A673 (cell line): Measurements from ENCODE around the gene AGBL5. TPM values are rescaled to one million over a fixed set of nuclear protein-coding genes. Genes with fewer than 3 reads are reported as not detected.

Experiments used
- BruUV-seq: library from RNA; stranded (reverse); fragments of 400-500 nt; replicated peaks from 2 replicates; lab custom pipeline; 2021; lab: Mats Ljungman, UMichigan
- CTCF ChIA-PET: fragments of 300-600 bp; sonication (Branson Sonifier 250); formaldehyde crosslinking; loops from one replicate; lab custom pipeline; 2022; ENCODE audit warnings: antibody characterized with exemption; lab: Charles Lee
- POLR2A ChIA-PET: fragments of 300-600 bp; sonication (Branson Sonifier 250); formaldehyde crosslinking; loops from one replicate; lab custom pipeline; 2022; ENCODE audit warnings: antibody characterized with exemption; ENCODE audit not compliant: low non-redundant PET; lab: Charles Lee
- DNase-seq: peaks from one replicate; pipeline ENCODE4 v3.0.0-alpha.2; 2015; ENCODE audit warnings: low spot score
- H3K27ac ChIP-seq: fragments of 200-600 bp; sonication (generic); 2 replicates; pipeline ENCODE4 v1.5.1; 2016; ENCODE audit warnings: mixed run types, low read depth, mild to moderate bottlenecking, mixed read lengths, antibody characterized with exemption, low read length; ENCODE audit not compliant: poor library complexity, severe bottlenecking
- H3K27me3 ChIP-seq: fragments of 200-600 bp; sonication (generic); replicated peaks from 2 replicates; pipeline ENCODE4 v1.6.1; 2017; ENCODE audit warnings: mixed run types, low read depth, mild to moderate bottlenecking, mixed read lengths, antibody characterized with exemption, low read length; ENCODE audit not compliant: insufficient read depth, poor library complexity
- H3K36me3 ChIP-seq: fragments of 200-600 bp; sonication (generic); 2 replicates; pipeline ENCODE4 v1.6.1; 2016; ENCODE audit warnings: mixed run types, mild to moderate bottlenecking, mixed read lengths, antibody characterized with exemption, low read length; ENCODE audit not compliant: insufficient read depth, poor library complexity, severe bottlenecking
- H3K4me1 ChIP-seq: fragments of 200-600 bp; sonication (generic); 2 replicates; pipeline ENCODE4 v1.6.1; 2017; ENCODE audit warnings: mixed run types, mild to moderate bottlenecking, mixed read lengths, antibody characterized with exemption, low read length; ENCODE audit not compliant: insufficient read depth, poor library complexity, severe bottlenecking
- H3K4me3 ChIP-seq: fragments of 200-600 bp; sonication (generic); 2 replicates; pipeline ENCODE4 v1.5.1; 2016; ENCODE audit warnings: low read depth, mixed run types, mild to moderate bottlenecking, mixed read lengths, low read length; ENCODE audit not compliant: poor library complexity, severe bottlenecking
- H3K9me3 ChIP-seq: fragments of 200-600 bp; sonication (generic); 2 replicates; pipeline ENCODE4 v1.6.1; 2016; ENCODE audit warnings: mixed run types, low read depth, mild to moderate bottlenecking, mixed read lengths, antibody characterized with exemption, low read length; ENCODE audit not compliant: poor library complexity, severe bottlenecking
- CTCF ChIP-seq: fragments of 300-800, 200-600 bp; sonication (generic); conservative IDR thresholded peaks from 2 replicates; pipeline ENCODE4 v1.5.1; 2017; ENCODE audit warnings: low read depth, mild to moderate bottlenecking, antibody characterized with exemption, low read length, moderate library complexity, mixed read lengths
- EZH2 ChIP-seq: fragments of 200-600 bp; sonication (generic); IDR thresholded peaks from 2 replicates; pipeline ENCODE4 v1.6.1; 2017; ENCODE audit warnings: borderline replicate concordance, low read depth, mild to moderate bottlenecking, mixed read lengths, antibody characterized with exemption, low read length; ENCODE audit not compliant: poor library complexity, severe bottlenecking
- intact Hi-C: fragments of 100-400 bp; cut with micrococcal nuclease; formaldehyde crosslinking; loops from one replicate; pipeline ENCODE4 v1.10.0; 2022; ENCODE audit not compliant: unreplicated experiment
- total RNA-seq: library from RNA; stranded (reverse); gene quantifications from 2 replicates; pipeline ENCODE4 v1.2.3, GENCODE V29; 2021

Gene AGBL5
- total RNA-seq, 1 experiment from 2014 or later: 64.1 TPM

- TF ChIP-seq CTCF: no peak
- TF ChIP-seq EZH2: no peak
- intact Hi-C loops: no loop called here
- DNase-seq: no peak
- Histone ChIP-seq H3K27ac (no peak overlapping the region), H3K4me3 (no peak overlapping the region), H3K27me3 (no peaks in the 10 kb centered on the region), H3K4me1 (peaks cover 4% of the 10 kb centered on the region), H3K36me3 (peaks cover 63% of the 10 kb centered on the region), H3K9me3 (no peaks in the 10 kb centered on the region)
- ChIA-PET CTCF (no interaction called here), POLR2A (no interaction called here)
- no TSS peak for BruUV-seq
Measured at GRCh38 chr2:27039871-27040270, 11.6 kb upstream of the AGBL5 start.

GRCh38 chr2:27040282-27040681, 11.2 kb upstream of the AGBL5 start:
- H3K36me3 ChIP-seq: peaks cover 59% of the 10 kb centered on the region
- TF ChIP-seq CTCF (no peak), EZH2 (no peak)
- BruUV-seq: no TSS peak
- ChIA-PET CTCF (no interaction called here), POLR2A (no interaction called here)
- no peak overlapping the region for H3K27ac ChIP-seq
- no peaks in the 10 kb centered on the region for H3K9me3 ChIP-seq
- DNase-seq: no peak
- intact Hi-C loops: no loop called here
- peaks cover 4% of the 10 kb centered on the region for H3K4me1 ChIP-seq
- no peaks in the 10 kb centered on the region for H3K27me3 ChIP-seq
- no peak overlapping the region for H3K4me3 ChIP-seq

GRCh38 chr2:27041752-27042151, 9.7 kb upstream of the AGBL5 start:
- intact Hi-C loops: no loop called here
- Histone ChIP-seq H3K36me3 (peaks cover 44% of the 10 kb centered on the region), H3K4me3 (no peak overlapping the region), H3K27me3 (no peaks in the 10 kb centered on the region), H3K9me3 (no peaks in the 10 kb centered on the region), H3K4me1 (peaks cover 4% of the 10 kb centered on the region), H3K27ac (no peak overlapping the region)
- DNase-seq: peak; percentile 23
- POLR2A ChIA-PET: no interaction called here
- BruUV-seq: no TSS peak
- no peak for TF ChIP-seq CTCF
- no peak for TF ChIP-seq EZH2
- CTCF ChIA-PET: no interaction called here
